ENCODE measurements around the gene RAB19.

DNA sequence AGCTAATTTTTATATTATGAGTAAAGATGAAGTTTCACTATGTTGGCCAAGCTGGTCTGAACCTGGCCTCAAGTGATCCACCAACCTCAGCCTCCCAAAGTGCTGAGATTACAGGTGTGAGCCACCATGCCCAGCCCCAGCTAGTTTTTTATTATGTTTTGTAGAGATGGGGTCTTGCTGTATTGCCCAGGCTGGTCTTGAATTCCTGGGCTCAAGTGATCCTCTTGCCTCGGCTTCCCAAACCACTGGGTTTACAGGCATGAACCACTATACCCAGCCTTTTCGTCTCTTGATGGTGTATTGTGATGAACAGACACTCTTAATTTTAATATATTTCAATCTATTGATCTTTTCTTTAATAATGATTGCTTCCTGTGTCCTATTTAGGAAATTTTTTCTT lies 17.7 kb downstream of the RAB19 start:
- no peak for TF ChIP-seq POLR2AphosphoS5 (IDR thresholded peaks at IDR 0.05; ENCODE audit: low read depth, low read length)
- TF ChIP-seq TAF1 (IDR thresholded peaks at IDR 0.05; ENCODE audit: borderline replicate concordance, low read depth, low read length) = no peak
- TF ChIP-seq POLR2A (IDR thresholded peaks at IDR 0.05; ENCODE audit: low read depth, low read length) = no peak
